GM21381 (cell line): ENCODE measurements around the gene FAM107A.
A peak's percentile ranks its signal among the peaks of the same experiment; 100 is the strongest.
"Not testable (repeated sequence)": the region's sequence is repeated elsewhere in the genome, so short reads cannot be mapped to it uniquely, and the experiment has no call there.

ENCODE experiments used
- ATAC-seq: cut with Tn5 transposase; IDR thresholded peaks from one replicate; pipeline ENCODE4 v1.9.1; 2021; ENCODE audit warnings: mild to moderate bottlenecking, moderate library complexity; ENCODE audit not compliant: unreplicated experiment

The FAM107A gene

DNA sequence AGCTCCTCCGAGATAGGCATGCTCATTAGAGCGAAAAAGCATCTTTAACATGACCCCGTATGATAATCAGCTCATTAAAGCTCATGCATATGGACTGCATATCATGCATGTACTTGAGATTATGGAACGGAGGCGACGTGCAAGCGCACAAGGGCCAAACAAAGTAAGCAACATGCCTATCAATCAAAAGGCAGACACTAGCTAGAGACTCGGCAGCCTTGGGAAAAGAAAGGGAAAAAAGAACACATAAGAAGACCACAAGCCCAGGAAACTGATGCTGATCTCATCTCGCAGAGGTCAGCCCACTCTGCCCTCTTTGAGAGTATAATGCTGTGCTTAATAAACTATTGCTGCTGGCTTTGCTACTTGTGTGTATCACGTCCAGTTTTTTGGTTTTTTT is 37.6 kb downstream of the FAM107A start:
- ATAC-seq: no peak

DNA sequence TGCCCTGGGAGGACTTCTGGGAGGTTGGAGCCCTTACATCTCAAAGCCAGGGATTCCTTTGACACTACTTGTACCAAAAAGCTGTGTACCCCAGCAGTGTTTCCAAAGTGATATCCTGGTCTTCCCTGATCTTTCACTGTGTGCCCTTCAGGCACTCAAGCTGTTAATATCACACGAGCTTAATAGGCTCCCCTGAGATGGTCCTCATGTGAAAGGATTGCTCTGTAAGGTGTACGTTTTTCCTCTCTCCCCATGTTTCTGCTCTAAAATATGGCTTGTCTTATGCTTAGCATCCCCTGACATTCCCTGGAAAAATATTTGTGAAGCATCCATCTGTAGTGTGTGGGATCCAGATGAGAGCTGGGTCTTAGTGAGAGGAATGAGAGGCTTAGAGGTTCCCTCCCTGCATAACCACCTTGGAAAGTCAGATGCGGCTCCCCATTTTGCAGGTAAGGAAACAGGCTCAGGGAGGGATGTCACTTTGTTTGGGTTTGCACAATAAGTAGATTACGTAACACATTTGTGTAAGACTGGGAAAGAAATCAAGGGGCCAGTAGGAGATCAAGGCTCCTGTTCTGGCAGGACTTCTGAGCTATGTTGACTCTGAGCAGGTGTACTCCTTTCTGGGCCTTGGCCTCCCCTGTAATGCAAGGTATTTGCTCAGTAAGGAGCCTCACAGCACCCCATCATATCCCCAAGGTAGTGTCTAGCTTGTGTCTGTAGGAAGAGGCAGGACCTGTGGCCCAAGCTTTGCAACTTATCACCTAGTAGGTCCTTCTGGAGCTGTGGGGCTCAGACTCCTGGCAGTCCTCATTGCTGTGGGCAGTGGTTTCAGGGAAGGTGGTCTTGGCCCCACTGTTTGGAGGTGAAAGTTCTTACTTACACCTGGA is 39.5 kb downstream of the FAM107A start:
- no peak for ATAC-seq

DNA sequence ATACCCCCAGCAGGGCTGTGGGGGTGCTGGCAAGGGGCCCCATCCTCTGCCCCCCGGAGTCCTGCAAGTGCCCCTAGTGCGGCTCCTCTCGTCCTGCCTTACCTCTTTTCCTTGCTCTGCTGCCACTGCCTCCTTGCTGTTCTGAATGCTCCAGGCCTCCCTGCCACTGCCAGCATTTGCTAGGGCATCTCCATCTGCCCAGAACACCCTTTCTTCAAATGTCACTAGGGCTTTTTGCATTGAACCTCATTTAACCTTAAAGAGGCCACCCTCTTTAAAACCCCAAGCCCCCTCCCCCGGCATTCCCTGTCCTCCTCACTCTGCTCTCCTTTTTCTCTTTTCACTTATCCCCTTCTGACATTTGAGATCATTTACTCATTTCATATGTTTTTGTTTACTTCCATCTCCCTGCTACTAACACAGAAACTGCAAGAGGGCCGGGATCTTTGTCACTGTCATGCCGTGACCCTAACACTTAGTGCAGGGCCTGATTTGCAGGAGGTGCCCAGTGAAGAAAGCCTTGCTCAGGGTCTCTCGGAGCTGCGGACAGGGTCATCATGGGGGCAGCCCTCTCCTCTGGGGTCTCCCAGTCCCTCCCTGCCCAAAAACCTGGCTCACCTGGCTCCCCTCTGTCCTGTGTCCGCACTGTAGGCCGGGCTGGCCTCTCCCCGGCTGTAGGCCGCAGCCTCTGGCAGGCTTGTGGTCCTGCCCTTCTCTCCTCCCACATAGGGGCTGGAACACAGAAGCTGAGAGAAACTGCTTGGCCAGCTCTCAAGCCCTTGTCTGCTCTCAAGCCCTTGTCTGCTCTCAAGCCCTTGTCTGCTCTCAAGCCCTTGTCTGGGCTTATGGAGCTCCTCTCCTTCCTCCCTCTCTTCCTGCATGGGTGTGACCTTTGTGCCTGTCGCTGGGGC is 40.4 kb downstream of the FAM107A start, which contains the start of gene ACOX2:
TSS of gene ACOX2 (minus strand) at position 690 of the 911 bp plus-strand sequence. CDS start 2,084 bp downstream, outside the sequence.
- ATAC-seq: no peak

DNA sequence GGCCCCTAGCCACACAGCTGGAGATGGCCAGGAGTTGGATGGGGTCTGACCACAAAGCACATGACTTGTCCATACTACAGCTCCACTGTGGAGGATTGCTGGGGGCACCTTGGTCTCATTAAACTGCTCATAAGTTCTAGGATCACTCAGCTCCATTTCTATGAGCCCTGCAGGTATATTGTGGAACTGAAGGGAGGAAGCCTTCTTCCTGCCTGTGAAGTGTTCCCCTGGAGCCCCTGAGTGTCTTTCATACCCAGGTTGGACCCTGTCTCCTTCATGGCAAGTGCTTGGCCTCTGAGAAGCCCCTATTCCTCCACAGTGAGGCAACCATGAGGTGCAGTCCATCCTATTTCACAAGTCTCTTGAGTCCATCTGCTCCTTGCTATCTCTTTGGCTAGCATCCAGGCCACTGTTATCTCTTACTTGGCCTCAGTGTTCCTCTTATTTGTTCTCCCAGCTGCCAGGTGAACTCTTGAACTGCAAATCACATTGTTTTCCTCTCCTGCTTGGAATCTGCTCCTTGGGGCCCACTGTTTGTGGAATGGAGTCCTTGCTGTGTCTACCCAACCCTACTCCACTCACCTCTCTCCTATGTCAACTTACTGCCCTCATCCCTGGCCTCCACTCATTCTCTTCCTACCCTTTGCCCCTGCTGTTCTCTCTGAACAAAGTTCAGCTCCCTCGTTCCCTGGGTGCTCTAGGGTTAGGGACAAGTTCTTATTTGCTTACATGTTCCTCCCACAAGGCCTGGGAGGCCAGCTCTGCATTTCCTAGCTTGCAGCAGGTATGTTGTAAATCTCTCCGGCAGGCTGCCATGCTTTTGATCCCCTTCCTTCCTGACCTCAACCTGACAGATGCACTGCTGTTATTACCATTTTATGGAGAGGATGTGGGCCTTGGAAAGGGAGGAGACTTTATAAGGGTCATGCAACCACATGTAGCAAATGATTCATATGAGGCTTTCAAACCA is 41.4 kb downstream of the FAM107A start:
- ATAC-seq: no peak

DNA sequence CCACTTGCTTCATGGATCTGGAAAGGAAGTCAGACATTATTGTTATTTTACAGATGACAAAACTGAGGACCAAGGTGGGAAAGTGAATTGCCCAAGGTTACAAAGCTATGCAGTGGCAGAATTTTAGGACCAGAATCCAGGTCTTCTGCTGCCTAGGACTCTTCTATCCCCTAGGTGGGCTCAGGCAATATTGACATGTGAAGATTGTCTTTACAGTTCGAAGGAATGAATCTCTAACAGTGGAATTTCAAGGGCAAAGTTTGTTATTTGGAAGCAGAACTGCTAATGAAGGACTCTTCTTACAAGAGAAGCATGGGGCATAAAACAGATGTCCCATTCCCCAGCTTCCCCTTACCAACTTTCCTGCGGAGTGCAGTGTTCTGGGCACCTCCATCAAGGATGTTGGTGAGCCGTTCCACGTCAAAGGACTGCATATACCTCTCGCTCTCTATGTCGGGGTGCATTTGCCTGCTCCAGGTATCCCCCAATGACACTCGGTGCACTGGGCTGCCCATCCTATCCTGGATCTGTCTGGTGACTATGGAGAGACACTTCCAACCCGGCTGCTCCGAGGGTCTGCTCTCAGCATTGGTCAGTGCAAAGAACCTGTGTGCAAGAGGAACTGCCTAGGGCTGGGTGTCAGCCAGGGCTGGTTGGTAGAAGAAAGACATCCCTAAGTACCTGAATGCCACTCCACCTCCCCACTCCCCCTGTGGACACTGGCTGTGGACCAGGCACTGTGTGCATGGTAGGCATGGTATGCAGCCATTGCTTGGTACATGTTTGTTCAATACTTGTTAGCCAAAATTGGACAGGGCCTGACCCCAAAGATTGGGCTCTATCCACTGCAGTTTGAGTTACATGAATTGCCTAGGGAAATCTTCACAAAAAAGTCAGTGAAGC is 42.3 kb downstream of the FAM107A start:
- ATAC-seq: no peak

DNA sequence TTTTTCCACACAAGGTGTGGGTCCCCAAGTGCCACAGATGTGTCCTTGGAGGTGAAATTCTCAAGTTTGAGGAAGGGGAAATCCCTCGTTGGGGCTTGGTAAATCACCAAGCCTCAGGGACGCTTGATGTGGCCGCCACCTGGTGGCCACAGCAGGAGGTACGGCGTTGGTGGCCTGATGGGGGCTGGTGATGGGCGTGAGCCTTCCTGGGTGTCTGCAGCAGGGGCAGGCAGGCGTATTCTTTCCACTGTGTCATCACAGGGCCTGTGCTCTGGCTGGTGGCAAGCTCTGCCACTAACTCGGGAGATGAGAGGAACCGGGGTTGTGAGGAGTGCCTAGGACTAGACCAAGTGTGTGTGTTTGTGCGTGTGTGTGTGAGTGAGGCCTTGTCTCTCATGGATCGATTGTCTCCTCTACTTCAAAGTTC is 44.4 kb downstream of the FAM107A start:
- peak; percentile 87 for ATAC-seq

DNA sequence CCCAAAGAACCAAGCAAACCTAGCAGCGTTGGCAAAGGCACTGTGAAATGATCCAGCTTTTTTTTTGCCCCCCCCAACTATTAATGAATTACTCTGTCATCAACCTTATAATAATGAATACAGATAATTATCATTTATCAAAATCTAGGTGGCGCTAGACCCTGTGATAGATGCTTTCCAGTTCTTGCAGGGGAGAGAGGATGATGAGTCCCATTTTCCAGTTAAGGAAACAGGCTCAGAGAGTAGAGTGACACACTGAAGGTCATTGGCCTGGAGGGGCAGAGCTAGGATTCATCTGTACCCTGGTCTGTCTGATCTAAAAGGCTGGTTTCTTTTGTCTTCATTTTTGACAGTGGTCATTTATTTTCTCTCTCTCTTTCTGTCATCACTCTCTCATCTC is 45.2 kb downstream of the FAM107A start:
- ATAC-seq: no peak

DNA sequence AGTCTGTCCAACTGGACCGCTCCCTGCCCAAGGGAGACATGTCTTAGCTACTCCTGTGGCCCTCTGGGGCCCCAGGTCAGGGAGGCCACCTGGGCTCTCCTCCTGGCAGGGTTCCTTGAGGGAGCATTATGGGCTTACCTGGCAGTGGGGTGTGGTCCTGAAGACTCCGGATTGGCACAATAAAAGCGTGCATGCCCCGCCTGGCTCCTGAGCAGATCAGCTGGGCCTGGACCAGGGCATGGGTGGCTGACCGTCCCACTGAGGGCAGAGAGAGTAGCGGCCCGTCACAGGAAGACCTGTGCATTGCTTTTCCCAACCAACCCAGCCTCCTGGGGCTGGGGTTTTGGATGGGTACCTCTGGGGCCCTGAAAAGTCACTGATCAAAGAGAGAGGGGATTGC is 45.6 kb downstream of the FAM107A start:
- no peak for ATAC-seq

DNA sequence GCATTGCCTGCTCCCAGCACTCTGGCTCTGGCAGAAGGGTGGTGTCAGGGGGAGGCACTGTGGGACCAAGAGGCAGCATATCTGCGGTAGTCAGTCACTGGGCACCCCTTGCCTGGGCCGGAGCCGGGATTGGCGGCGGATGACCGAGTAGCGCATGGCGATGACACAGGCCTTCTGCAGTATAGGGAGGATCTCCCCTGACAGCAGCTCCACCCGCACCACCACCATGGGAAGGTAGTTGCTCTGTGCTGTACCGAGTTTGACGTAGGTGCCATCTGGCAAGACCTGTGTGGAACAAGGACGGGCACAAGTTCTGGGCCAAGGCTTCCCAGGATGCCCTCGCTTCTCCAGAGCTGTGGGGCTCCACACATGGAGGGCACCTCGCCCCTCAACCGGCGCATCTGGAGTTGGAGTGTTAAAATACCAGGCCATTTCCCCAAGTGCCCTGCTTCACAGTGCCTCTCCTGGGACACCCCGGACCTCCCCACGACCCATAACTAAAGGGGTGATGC is 46.8 kb downstream of the FAM107A start:
- ATAC-seq: no peak

DNA sequence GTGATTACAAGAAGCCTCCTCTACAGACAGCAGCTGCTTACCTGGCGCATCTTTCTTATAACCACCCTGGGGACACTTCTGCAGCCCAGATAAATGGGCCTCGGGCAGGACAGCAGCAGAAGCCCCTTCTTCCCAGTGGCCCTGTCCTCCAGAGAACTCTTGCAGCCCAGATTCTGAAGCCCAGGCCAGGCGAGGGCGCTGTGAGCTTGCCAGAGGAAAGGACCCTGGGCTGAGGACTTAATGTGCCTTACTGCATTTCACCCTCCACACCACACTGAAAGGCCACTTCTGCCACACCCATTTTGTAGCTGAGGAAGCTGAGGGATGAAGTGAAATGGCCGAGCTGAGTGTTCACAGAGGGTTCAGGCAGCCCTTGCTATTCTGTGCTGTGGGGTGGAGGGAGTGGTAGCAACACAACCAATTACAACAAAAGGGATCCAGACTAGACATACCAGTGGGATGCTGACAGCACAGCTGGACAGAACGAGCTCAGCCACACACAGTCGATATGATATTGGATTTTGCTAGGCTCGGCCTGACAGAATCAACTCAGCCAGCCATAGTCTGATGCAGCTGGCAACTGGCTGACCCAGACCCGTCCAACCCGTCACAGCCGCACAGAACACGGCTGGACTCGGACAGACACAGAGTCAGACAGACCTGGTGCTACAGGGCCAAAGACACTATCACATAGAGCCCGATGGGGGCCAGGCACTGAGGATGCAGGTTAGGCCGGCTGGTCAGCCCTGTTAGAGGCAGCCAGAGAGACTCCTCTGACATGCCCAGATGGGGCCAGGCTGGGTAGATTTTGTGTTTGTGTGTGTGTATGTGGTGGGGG is 47.5 kb downstream of the FAM107A start:
- no peak for ATAC-seq

DNA sequence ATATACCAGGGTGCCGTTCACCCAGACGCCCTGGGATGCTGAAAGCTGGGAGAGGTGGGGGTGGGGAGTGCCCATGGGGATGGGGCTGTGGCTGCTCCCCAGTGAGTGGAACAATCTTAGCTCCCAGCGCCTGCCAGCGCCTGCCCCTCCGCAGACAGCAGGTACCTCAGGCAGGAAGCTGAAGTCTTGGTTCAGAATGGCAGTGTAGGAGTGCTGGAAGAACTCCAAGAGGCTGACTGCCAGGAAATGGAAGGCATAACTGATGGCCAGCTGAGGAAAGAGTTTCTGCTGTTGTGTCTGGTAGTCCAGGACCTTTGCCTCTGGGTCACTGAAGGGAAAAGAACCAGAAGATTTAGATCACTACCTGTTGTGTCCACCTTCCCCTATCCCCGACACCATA is 48.6 kb downstream of the FAM107A start:
- ATAC-seq: no peak

DNA sequence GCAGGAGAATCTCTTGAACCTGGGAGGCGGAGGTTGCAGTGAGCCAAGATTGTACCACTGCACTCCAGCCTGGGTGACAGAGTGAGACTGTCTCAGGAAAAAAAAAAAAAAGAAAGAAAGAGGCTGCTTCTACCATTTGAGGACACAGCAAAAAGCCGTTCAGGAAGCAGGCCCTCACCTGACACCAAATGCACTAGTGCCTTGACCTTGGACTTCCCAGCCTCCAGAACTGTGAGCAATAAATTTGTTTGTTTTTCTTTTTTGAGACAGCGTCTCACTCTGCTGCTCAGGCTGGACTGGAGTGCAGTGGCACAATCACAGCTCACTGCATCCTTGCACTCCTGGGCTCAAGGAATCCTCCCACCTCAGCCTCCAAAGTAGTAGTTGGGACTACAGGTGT is 49.8 kb downstream of the FAM107A start:
- ATAC-seq: not testable (repeated sequence)

DNA sequence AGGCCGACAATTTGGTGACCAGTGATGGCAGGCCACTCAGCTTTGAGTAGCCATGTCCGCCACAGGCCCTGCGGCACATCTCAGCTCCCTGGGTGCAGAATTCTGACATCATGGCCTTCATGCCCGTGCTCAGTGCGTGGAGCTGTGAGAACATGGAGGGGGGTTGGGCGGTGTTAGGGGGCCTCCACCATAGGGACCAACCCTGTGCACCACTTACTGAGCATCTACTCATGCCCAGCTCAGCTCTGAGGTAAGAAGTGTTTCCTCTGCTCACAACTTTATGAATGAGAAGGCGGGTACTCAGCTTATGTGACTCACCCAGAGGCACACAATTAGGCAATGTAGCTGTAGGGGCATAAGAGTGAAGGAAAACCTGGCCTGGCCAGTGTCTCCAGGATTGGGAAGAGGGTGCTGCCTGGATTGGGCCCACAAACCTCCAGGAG is 50.7 kb downstream of the FAM107A start:
- no peak for ATAC-seq

DNA sequence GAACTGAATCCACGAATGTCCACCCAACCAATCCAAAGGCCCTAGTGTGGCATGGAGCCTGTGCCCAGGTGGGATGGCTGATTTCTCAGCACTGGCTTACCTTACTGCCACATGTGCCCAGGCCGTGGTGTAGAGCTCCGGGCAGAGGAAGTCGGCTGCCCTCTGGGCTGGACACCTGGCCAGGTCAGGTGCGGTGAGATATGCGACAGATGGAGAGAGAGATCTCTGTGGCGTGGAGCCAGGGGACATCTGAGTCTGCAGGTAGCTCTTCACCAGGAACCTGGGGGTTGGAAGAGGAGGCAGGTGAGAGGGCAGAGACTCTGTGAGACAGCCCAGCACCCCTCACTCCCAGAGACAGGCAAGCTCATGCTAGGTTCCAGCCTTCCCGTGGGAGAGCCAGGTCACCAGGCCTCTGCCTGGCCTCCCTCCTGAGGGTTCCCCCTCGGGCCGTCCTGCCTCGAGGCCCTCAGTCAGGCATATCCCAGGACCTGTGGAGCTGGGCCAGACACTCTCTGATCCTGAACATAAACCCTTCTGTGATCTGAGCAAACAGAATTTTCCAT is 52.8 kb downstream of the FAM107A start:
- no peak for ATAC-seq

DNA sequence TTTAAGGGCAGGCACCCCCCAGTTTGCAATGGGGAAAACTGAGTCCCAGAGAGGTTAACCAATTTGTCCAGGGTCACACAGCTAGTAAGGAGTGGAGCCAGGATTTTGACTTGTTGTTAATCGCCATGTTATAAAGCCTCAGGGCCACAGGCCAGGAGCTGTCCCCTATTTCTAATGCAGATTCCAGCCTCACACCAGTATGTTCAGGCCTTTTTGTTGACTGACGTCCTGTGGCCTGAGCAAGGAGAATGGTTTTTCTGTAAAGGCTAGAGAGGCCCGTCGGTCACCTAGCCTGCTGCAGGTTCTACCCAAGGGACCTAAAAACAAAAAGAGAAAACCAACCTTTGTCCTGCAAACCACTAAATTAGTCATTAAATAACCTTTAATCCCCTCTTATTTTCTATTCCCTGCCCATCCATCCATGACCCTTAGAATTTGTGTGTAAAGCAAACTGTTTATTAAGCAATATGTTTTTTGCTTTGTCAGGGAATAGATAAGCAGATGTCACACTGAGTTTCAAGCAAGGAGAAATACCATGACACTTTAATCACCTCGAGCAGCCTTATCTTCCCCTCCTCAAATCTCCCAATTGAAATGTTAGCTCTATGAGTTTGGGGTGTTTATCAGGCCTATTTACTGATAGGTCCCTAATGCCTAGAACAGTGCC is 54.3 kb downstream of the FAM107A start:
- ATAC-seq: no peak

DNA sequence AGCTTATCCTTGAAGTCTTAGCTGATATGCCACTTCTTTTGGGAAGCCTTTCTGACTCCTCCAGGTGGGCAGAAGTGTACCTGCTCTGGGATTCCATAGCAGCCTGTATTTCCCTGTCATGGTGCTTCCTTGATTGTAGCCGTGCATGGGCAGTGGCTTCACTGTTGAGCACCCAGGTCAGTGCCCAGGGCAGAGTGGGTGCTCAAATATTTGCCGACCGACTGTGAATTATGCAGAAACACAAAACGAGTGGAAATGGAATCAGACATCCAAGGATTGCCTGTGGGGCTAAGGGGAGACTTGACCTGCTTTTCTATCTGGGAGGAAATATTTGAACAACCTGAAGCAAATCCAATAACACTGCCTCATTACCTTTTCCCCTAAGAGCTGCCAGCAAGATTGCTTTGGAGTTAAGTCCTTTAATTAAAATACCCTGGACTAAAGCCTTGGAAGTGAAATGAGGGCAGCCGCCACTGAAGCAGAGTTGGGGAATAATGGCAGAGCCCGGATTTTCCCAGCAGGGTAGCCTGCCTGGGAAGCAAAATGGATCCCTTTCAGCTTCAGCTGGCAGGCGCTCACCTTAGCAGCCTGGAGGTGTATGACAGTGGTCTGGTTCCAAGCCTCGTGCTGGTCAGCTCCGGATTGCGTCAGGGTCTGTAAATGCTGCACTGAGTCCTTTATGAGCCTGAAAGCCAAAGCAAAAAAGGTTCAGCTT is 55.1 kb downstream of the FAM107A start:
- no peak for ATAC-seq

DNA sequence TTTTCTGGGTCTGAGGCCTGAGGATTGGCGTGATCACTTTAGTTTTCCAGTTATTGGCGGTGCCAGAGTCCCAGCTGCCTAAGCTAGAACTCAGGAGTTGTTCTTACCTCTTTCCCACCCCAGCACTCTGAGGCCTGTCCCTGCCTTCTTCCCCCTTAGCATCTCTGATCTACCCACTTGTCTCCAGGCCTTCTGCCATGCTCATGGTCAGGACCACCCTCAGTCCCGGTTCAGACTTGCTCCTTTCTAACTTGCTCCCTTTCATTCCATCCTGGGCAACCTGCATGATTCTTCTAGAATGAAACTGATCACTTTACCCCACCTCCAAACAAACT is 55.9 kb downstream of the FAM107A start:
- no peak for ATAC-seq
